GM18502 (cell line): ENCODE data around the gene MRPL27.

Experiments
- ATAC-seq: cut with Tn5 transposase; IDR thresholded peaks from one replicate; pipeline ENCODE4 v1.9.1; 2021; ENCODE audit warnings: mild to moderate bottlenecking; ENCODE audit not compliant: unreplicated experiment, poor library complexity

The MRPL27 gene

GRCh38 chr17:50319306-50320004 is 53.5 kb downstream of the MRPL27 start:
- ATAC-seq: no peak

GRCh38 chr17:50318501-50319285 is 54.3 kb downstream of the MRPL27 start:
- no peak for ATAC-seq
